Measurements from ENCODE around the gene SLC15A1.
A peak's percentile ranks its signal among the peaks of the same experiment; 100 is the strongest.
"Not testable (repeated sequence)": the region's sequence is repeated elsewhere in the genome, so short reads cannot be mapped to it uniquely, and the experiment has no call there.

SLC15A1 gene

DNA sequence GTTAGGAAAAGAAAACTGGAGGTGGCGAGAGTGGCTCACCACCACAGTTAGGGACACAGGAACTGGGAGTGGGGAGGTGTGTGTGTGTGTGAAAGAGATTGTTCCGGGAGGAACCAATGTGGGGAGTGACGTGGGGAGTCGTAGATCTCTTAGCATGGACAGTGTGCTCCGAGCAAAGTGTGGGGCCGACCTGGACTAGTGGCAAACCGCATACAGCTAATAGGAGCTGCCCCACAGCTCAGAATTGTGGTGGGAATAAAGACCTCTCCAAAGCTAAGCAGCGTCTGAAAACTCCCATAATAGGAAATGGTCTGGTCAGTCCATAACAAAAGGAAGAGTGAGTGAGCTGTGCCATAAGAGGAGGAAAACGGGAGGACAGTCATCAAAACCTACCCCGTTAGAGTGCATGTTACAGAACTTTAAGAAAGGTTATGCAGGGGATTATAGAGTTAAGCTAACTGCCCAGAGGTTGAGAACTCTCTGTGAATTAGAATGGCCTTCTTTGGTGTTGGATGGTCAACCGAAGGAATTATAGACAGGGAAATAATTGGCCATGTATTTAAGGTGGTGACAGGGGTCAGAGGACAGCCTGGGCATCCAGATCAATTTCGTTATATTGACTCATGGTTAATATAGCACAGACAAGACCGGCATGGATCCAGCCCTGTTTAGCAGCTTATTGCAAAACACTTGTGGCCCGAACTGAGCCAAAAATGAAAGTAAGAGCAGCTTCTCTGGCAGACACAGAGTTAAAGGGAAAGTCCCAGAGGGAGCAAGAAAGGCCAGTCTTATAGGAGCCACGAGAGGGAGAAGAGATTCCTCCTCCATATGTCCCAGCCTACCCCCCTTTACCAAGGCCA lies 8.9 kb upstream of the SLC15A1 start:
- DNase-seq (ENCODE audit: low read depth, low spot score) = peak; percentile 44
- TF ChIP-seq, protein P1, sequence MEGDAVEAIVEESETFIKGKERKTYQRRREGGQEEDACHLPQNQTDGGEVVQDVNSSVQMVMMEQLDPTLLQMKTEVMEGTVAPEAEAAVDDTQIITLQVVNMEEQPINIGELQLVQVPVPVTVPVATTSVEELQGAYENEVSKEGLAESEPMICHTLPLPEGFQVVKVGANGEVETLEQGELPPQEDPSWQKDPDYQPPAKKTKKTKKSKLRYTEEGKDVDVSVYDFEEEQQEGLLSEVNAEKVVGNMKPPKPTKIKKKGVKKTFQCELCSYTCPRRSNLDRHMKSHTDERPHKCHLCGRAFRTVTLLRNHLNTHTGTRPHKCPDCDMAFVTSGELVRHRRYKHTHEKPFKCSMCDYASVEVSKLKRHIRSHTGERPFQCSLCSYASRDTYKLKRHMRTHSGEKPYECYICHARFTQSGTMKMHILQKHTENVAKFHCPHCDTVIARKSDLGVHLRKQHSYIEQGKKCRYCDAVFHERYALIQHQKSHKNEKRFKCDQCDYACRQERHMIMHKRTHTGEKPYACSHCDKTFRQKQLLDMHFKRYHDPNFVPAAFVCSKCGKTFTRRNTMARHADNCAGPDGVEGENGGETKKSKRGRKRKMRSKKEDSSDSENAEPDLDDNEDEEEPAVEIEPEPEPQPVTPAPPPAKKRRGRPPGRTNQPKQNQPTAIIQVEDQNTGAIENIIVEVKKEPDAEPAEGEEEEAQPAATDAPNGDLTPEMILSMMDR (IDR thresholded peaks at IDR 0.05; ENCODE audit: low read depth, low read length) = no peak
- in situ Hi-C loops (cut with HindIII; ENCODE audit: low sequenced_read_pairs) = no loop called here
- no peak overlapping the region for H3K4me3 ChIP-seq (ENCODE audit: low read depth, low read length)

DNA sequence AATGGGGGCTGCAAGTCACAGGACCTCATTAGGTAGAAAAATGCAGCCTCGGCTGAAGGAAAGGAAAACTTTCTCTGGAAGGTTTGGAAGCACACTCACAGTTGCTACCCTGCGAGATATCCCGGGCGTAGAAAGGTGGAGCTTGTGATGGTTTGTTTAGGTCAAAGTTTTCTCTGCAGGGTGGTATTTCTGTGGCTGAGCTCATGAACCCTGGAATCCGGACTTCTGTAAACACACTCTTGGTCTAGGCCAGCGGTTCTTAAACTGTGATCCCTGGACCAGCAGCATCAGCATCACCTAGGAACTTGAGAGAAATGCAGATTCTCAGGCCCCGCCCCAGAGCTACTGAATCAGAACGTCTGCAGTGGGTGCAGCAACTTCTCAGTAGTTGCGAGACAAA lies 3.3 kb upstream of the SLC15A1 start:
- TF ChIP-seq, protein P1 (IDR thresholded peaks at IDR 0.05; ENCODE audit: low read depth, low read length) = no peak
- in situ Hi-C loops (cut with HindIII; ENCODE audit: low sequenced_read_pairs) = no loop called here
- no peak overlapping the region for H3K4me3 ChIP-seq (ENCODE audit: low read depth, low read length)
- DNase-seq (ENCODE audit: low read depth, low spot score) = no peak

GRCh38 chr13:98755116-98755515 lies 2.6 kb upstream of the SLC15A1 start:
- no peak overlapping the region for H3K4me3 ChIP-seq (ENCODE audit: low read depth, low read length)
- in situ Hi-C loops (cut with HindIII; ENCODE audit: low sequenced_read_pairs) = no loop called here
- TF ChIP-seq, protein P1 (IDR thresholded peaks at IDR 0.05; ENCODE audit: low read depth, low read length) = no peak
- no peak for DNase-seq (ENCODE audit: low read depth, low spot score)

GRCh38 chr13:98754468-98754867 lies 2.0 kb upstream of the SLC15A1 start:
- DNase-seq (ENCODE audit: low read depth, low spot score); in situ Hi-C loops (cut with HindIII; ENCODE audit: low sequenced_read_pairs): not testable (repeated sequence)

GRCh38 chr13:98751861-98752466 lies 508 bp downstream of the SLC15A1 start:
- peak; percentile 13 for DNase-seq (ENCODE audit: low read depth, low spot score)
- peak overlapping the region; percentile 10 for H3K4me3 ChIP-seq (ENCODE audit: low read depth, low read length)
- in situ Hi-C loops (cut with HindIII; ENCODE audit: low sequenced_read_pairs) = no loop called here
- TF ChIP-seq, protein P1 (IDR thresholded peaks at IDR 0.05; ENCODE audit: low read depth, low read length) = no peak

More at GRCh38 chr13:98754468-98754867, 2.0 kb upstream of the SLC15A1 start:
- H3K4me3 ChIP-seq (ENCODE audit: low read depth, low read length) = not testable (repeated sequence)

- in situ Hi-C loops (cut with HindIII; ENCODE audit: low sequenced_read_pairs) = no loop called here
- H3K4me3 ChIP-seq (ENCODE audit: low read depth, low read length) = no peak overlapping the region
- TF ChIP-seq, protein P1 (IDR thresholded peaks at IDR 0.05; ENCODE audit: low read depth, low read length) = peak; percentile 9
- no peak for DNase-seq (ENCODE audit: low read depth, low spot score)
Measured at GRCh38 chr13:98751367-98751782, 1.1 kb downstream of the SLC15A1 start.

DNA sequence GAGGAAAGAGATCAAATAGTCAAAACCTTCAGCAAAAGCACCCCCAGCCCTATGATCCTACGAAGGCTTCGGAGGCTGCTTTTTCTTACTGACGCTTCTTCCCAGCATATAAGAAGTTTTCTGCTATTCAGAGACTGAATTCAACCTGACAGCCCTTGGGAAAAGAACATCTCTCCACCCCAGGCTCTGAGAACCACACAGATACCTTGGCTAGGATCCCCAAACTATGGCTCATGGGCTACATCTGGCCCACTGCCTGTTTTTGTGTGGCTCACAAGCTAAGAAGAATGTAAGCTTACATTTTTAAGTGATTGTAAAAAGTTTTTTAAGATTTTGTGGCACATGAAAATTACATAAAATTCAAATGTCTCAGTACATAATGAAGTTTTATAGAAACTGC lies 3.0 kb downstream of the SLC15A1 start:
- in situ Hi-C loops (cut with HindIII; ENCODE audit: low sequenced_read_pairs) = no loop called here
- peak; percentile 63 for DNase-seq (ENCODE audit: low read depth, low spot score)
- H3K4me3 ChIP-seq (ENCODE audit: low read depth, low read length) = no peak overlapping the region
- TF ChIP-seq, protein P1 (IDR thresholded peaks at IDR 0.05; ENCODE audit: low read depth, low read length) = no peak

Data from astrocyte of the spinal cord (primary cell).